H1 (cell line): Measurements from ENCODE around the gene NAV2. TPM values are rescaled to one million over a fixed set of nuclear protein-coding genes. Genes with fewer than 3 reads are reported as not detected.

Experiments
- CTCF ChIA-PET: fragments of 300-600 bp; sonication (Branson Sonifier 250); formaldehyde crosslinking; loops from one replicate; lab custom pipeline; 2021; ENCODE audit not compliant: partially characterized antibody; lab: Charles Lee
- POLR2A ChIA-PET: fragments of 300-600 bp; sonication (Branson Sonifier 250); formaldehyde crosslinking; loops from one replicate; lab custom pipeline; 2021; ENCODE audit warnings: inconsistent platforms; ENCODE audit not compliant: partially characterized antibody; lab: Charles Lee
- DNase-seq, 2 experiments: peaks; one replicate each; pipeline versions ENCODE4 v3.0.0 to v3.0.0-alpha.2; 2010 to 2022; ENCODE audit warnings: low spot score in 2 of 2, low read depth in 1 of 2, mixed read lengths in 1 of 2
- FAIRE-seq: peaks from 2 replicates; lab custom pipeline; 2011; peaks lifted over from hg19 to GRCh38; lab: Jason Lieb, UNC
- H2AFZ ChIP-seq: 2 replicates; pipeline ENCODE4 v1.8.1; 2012; ENCODE audit warnings: low read length, inconsistent platforms
- H2AK5ac ChIP-seq: 2 replicates; pipeline ENCODE4 v1.6.1; 2013; ENCODE audit warnings: low read depth, low read length
- H2BK120ac ChIP-seq: replicated peaks from 2 replicates; pipeline ENCODE3; 2013; ENCODE audit warnings: low read depth, low read length, inconsistent platforms
- H2BK12ac ChIP-seq: 2 replicates; pipeline ENCODE4 v1.6.1; 2013; ENCODE audit warnings: low read depth, low read length
- H2BK15ac ChIP-seq: 2 replicates; pipeline ENCODE4 v1.6.1; 2013; ENCODE audit warnings: low read length
- H2BK20ac ChIP-seq: 2 replicates; pipeline ENCODE4 v1.6.1; 2013; ENCODE audit warnings: low read length
- H2BK5ac ChIP-seq: 2 replicates; pipeline ENCODE4 v1.6.1; 2013; ENCODE audit warnings: low read depth, low read length
- H3K14ac ChIP-seq: 2 replicates; pipeline ENCODE4 v1.6.1; 2013; ENCODE audit warnings: inconsistent platforms; ENCODE audit not compliant: insufficient read length
- H3K18ac ChIP-seq: 2 replicates; pipeline ENCODE4 v1.6.1; 2013; ENCODE audit warnings: low read length; ENCODE audit errors: extremely low read depth
- H3K23ac ChIP-seq: 2 replicates; pipeline ENCODE4 v1.6.1; 2013; ENCODE audit warnings: inconsistent platforms; ENCODE audit not compliant: insufficient read length
- H3K23me2 ChIP-seq: 2 replicates; pipeline ENCODE4 v1.6.1; 2013; ENCODE audit warnings: low read depth, low read length
- H3K27ac ChIP-seq: 2 replicates; pipeline ENCODE4 v1.6.1; 2011; ENCODE audit warnings: low read depth, low read length, inconsistent platforms
- H3K27me3 ChIP-seq, 4 experiments: replicated peaks in 1 of 4; 1 replicate in 1 of 4; 2 replicates in 3 of 4; pipeline versions ENCODE4 v1.6.1 to v1.8.1; 2011 to 2013; ENCODE audit warnings: low read length in 3 of 4, mild to moderate bottlenecking in 3 of 4, inconsistent platforms in 2 of 4, mixed read lengths in 2 of 4, moderate library complexity in 1 of 4; ENCODE audit not compliant: control insufficient read depth in 3 of 4, insufficient read depth in 3 of 4; ENCODE audit errors: extremely low read depth in 1 of 4
- H3K36me3 ChIP-seq, 4 experiments: 2 replicates each; pipeline versions ENCODE4 v1.6.1 to v1.8.1; 2011 to 2013; ENCODE audit warnings: mild to moderate bottlenecking in 4 of 4, low read length in 3 of 4, moderate library complexity in 2 of 4, control low read depth in 1 of 4, inconsistent platforms in 1 of 4; ENCODE audit not compliant: insufficient read depth in 4 of 4, control insufficient read depth in 2 of 4
- H3K4ac ChIP-seq: replicated peaks from 2 replicates; pipeline ENCODE3; 2013; ENCODE audit warnings: low read length, low read depth, mixed read lengths, inconsistent platforms; ENCODE audit not compliant: insufficient read length
- H3K4me1 ChIP-seq, 4 experiments: replicated peaks in 1 of 4; 1 replicate in 1 of 4; 2 replicates in 3 of 4; pipeline versions ENCODE4 v1.6.1 to v1.8.1; 2011 to 2013; ENCODE audit warnings: low read length in 3 of 4, inconsistent platforms in 2 of 4, mixed read lengths in 1 of 4; ENCODE audit not compliant: insufficient read depth in 4 of 4, control insufficient read depth in 3 of 4
- H3K4me2 ChIP-seq, 2 experiments: 2 replicates each; pipeline versions ENCODE4 v1.6.1 to v1.8.1; 2011 to 2013; ENCODE audit warnings: low read depth in 2 of 2, low read length in 2 of 2, control low read depth in 1 of 2, inconsistent platforms in 1 of 2, mild to moderate bottlenecking in 1 of 2; ENCODE audit not compliant: insufficient read depth in 1 of 2
- H3K4me3 ChIP-seq, 4 experiments: fragments of 200-600, 300-600 bp in 1 of 4; sonication (generic), shearing (Covaris generic), sonication (Bioruptor Twin) in 1 of 4; 2 replicates each; pipeline versions ENCODE4 v1.5.1 to v1.8.1; 2011 to 2016; ENCODE audit warnings: low read length in 4 of 4, low read depth in 3 of 4, control low read depth in 2 of 4, inconsistent platforms in 2 of 4, mild to moderate bottlenecking in 2 of 4, mixed read lengths in 1 of 4, moderate library complexity in 1 of 4; ENCODE audit not compliant: insufficient read depth in 2 of 4; ENCODE audit errors: extremely low read depth in 1 of 4
- H3K56ac ChIP-seq: replicated peaks from 2 replicates; pipeline ENCODE3; 2013; ENCODE audit warnings: low read depth, mild to moderate bottlenecking, mixed read lengths, low read length, inconsistent platforms; ENCODE audit not compliant: insufficient read length
- H3K79me1 ChIP-seq: 2 replicates; pipeline ENCODE4 v1.6.1; 2013; ENCODE audit warnings: low read depth, low read length, control low read depth
- H3K79me2 ChIP-seq, 2 experiments: 2 replicates each; pipeline versions ENCODE4 v1.6.1 to v1.8.1; 2012 to 2013; ENCODE audit warnings: low read length in 2 of 2, mild to moderate bottlenecking in 2 of 2, inconsistent platforms in 1 of 2; ENCODE audit not compliant: insufficient read depth in 2 of 2, control insufficient read depth in 1 of 2
- H3K9ac ChIP-seq, 4 experiments: replicated peaks in 1 of 4; 1 replicate in 1 of 4; 2 replicates in 3 of 4; pipeline versions ENCODE4 v1.6.1 to v1.8.1; 2011 to 2013; ENCODE audit warnings: low read depth in 3 of 4, low read length in 3 of 4, control low read depth in 2 of 4, mild to moderate bottlenecking in 2 of 4, moderate library complexity in 2 of 4, inconsistent platforms in 1 of 4; ENCODE audit errors: extremely low read depth in 1 of 4
- H3K9me3 ChIP-seq, 2 experiments: 2 replicates each; pipeline versions ENCODE4 v1.6.1 to v1.8.1; 2012 to 2013; ENCODE audit warnings: mild to moderate bottlenecking in 2 of 2, moderate library complexity in 2 of 2, control low read depth in 1 of 2, inconsistent platforms in 1 of 2, low read depth in 1 of 2, low read length in 1 of 2, mixed read lengths in 1 of 2; ENCODE audit not compliant: insufficient read depth in 2 of 2
- H4K20me1 ChIP-seq, 2 experiments: replicated peaks in 1 of 2; 2 replicates each; pipeline versions ENCODE3 to v1.8.1; 2011 to 2013; ENCODE audit warnings: inconsistent platforms in 2 of 2, low read length in 2 of 2, mild to moderate bottlenecking in 1 of 2; ENCODE audit not compliant: insufficient read depth in 2 of 2, control insufficient read depth in 1 of 2
- H4K5ac ChIP-seq: 2 replicates; pipeline ENCODE4 v1.6.1; 2013; ENCODE audit warnings: low read length, low read depth, mixed read lengths, inconsistent platforms; ENCODE audit not compliant: insufficient read length
- H4K8ac ChIP-seq: 2 replicates; pipeline ENCODE4 v1.8.0; 2013; ENCODE audit warnings: mild to moderate bottlenecking, moderate library complexity, low read length, inconsistent platforms; ENCODE audit not compliant: insufficient read depth; ENCODE audit errors: extremely low read depth
- H4K91ac ChIP-seq: replicated peaks from 2 replicates; pipeline ENCODE3; 2013; ENCODE audit warnings: low read length, mixed read lengths, inconsistent platforms; ENCODE audit not compliant: insufficient read length
- BCL11A ChIP-seq, 2 experiments: IDR thresholded peaks; one replicate each; pipeline ENCODE4 v1.6.1; 2011; ENCODE audit warnings: low read depth in 2 of 2, low read length in 2 of 2, mild to moderate bottlenecking in 2 of 2
- RAD21 ChIP-seq, 2 experiments: IDR thresholded peaks in 1 of 2; conservative IDR thresholded peaks in 1 of 2; 2 replicates each; pipeline ENCODE4 v1.6.1; 2011; ENCODE audit warnings: low read depth in 2 of 2, low read length in 2 of 2, improper control_type of control experiment in 1 of 2, inconsistent platforms in 1 of 2, mild to moderate bottlenecking in 1 of 2, moderate library complexity in 1 of 2
- WGBS, 2 experiments: shearing (Covaris generic) in 1 of 2; methylation state at CpG; one replicate each; pipeline versions ENCODE4 v1.1.6 to v1.1.7; 2013 to 2015; ENCODE audit warnings: low lambda C conversion rate in 2 of 2, mixed read lengths in 2 of 2, inconsistent platforms in 1 of 2, low coverage in 1 of 2, missing lambda C conversion rate in 1 of 2; ENCODE audit not compliant: insufficient replicate concordance in 2 of 2, insufficient coverage in 1 of 2, insufficient read length in 1 of 2; ENCODE audit errors: extremely low coverage in 1 of 2, missing lambda C conversion rate in 1 of 2; 5-methylcytosine and 5-hydroxymethylcytosine counted together
- polyA plus RNA-seq, 7 experiments: library from polyadenylated mRNA; depleted of rRNA in 3 of 7; stranded (reverse) in 5 of 7; unstranded in 2 of 7; fragments of >200 nt in 5 of 7; fragments of 200-250 nt in 2 of 7; gene quantifications; 1 replicate in 5 of 7; 2 replicates in 1 of 7; 4 replicates in 1 of 7; pipeline versions ENCODE4 v1.2.1 to v1.2.3, GENCODE V29; 2011 to 2013; ENCODE audit warnings: missing spikeins in 2 of 7, mixed read lengths in 2 of 7
- total RNA-seq: library from RNA; stranded (reverse); fragmentation: NEBNext Ultra II Directional; extraction: Animal tissue kit (Norgen Biotek cat#: 25700); gene quantifications from 2 replicates; pipeline ENCODE4 v1.2.1, GENCODE V29; 2021
- TF ChIP-seq, protein P1 (sequence below), 3 experiments: IDR thresholded peaks; 1 replicate in 2 of 3; 2 replicates in 1 of 3; pipeline versions ENCODE4 v1.5.1 to v1.6.1; 2011; ENCODE audit warnings: low read length in 3 of 3, mild to moderate bottlenecking in 3 of 3, inconsistent platforms in 2 of 3, low read depth in 1 of 3, moderate library complexity in 1 of 3; ENCODE audit not compliant: insufficient read depth in 1 of 3; ENCODE audit errors: control extremely low read depth in 1 of 3

Gene NAV2
- total and polyA plus RNA-seq, 2 of the 8 experiments (the other 6 are each of a cell fraction or from before 2014, with no cell fraction given): 35.6 to 73.6 TPM

DNA sequence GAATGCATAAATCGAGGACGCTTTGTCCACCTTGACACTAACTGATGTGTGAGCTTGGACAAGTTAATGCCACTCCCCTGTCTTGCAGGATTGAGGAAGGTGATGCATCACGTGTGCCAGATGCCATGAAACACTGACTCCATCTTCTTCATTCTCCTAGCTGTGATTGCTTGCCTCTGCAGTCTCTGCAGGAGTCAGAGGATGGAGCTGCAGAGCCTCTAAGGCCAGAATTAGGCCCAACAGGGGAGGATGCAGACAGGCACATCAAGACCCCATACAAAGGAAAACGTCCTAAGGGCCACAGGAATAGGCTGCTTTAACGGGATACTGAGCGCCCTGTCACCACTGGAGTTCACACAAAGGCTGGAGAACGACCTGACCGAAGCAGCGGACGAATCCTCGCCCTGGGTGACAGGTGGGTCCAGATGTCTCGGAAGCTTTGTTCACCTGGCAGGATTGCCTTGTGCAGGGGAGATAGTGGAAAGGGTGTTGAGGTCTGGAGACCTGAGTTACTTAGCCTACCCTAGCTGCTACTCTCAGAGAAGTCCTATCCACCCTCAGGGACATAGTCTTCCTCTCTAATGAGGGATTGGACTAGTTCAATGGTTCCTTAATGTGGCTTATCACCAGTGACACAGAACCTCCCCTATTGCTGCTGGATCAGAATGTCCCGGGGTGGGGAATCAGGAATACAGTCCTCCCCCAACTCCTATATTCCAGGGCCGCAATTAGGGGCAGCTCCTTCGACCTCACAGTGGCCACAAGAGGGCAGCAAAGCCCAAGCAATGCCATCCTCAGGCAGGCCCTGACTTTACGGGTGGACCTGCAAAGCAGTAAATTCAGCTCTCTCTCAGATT lies 415.3 kb downstream of the NAV2 start:
- Histone ChIP-seq H3K18ac (no peak overlapping the region), H3K23me2 (peaks cover 7% of the 10 kb centered on the region; the same call in 1 of the 2 replicates), H3K79me2 (no peaks in the 10 kb centered on the region), H3K4ac (no peak overlapping the region), H3K27me3 (peaks cover 8 to 24% (median 17%) of the 10 kb centered on the region in 4 experiments), H2BK15ac (peak overlapping the region; percentile 98; the same call in 1 of the 2 replicates), H2BK20ac (0 out of 2 replicates have a peak overlapping the region, but pooled peaks have one; percentile 50), H2AK5ac (no peak overlapping the region), H2AFZ (no peak overlapping the region), H2BK120ac (no peak overlapping the region), H3K14ac (no peak overlapping the region), H2BK5ac (no peak overlapping the region), H3K79me1 (no peaks in the 10 kb centered on the region), H4K91ac (no peak overlapping the region), H3K23ac (no peak overlapping the region), H3K36me3 (no peaks in the 10 kb centered on the region), H3K4me1 (peaks cover 0 to 5% (median 4%) of the 10 kb centered on the region in 4 experiments; a peak in 5 of 7 replicates), H4K5ac (no peak overlapping the region), H4K8ac (no peak overlapping the region), H4K20me1 (no peaks in the 10 kb centered on the region), H3K27ac (no peak overlapping the region), H3K4me2 (no peak overlapping the region), H3K9ac (no peak overlapping the region), H3K4me3 (no peak overlapping the region), H3K56ac (no peak overlapping the region), H3K9me3 (no peaks in the 10 kb centered on the region), H2BK12ac (no peak overlapping the region)
- ChIA-PET POLR2A (interaction anchor here (1.0 to 1.2 kb wide), 2 partner anchors 29 to 224 kb away, joined by 3 to 4 read pairs; no protein-coding TSS in a partner anchor), CTCF (interaction anchor here (0.6 to 4.0 kb wide), 88 partner anchors 9 to 849 kb away, joined by 3 to 130 read pairs (median 4); partner anchors contain the start of genes DBX1 and HTATIP2)
- TF ChIP-seq RAD21 (IDR thresholded peaks at IDR 0.05 in 1 of 2, conservative IDR thresholded peaks at IDR 0.05 in 1 of 2; ENCODE audit: low read depth in 2 of 2, low read length in 2 of 2): peak; percentile 98
- TF ChIP-seq, protein P1, sequence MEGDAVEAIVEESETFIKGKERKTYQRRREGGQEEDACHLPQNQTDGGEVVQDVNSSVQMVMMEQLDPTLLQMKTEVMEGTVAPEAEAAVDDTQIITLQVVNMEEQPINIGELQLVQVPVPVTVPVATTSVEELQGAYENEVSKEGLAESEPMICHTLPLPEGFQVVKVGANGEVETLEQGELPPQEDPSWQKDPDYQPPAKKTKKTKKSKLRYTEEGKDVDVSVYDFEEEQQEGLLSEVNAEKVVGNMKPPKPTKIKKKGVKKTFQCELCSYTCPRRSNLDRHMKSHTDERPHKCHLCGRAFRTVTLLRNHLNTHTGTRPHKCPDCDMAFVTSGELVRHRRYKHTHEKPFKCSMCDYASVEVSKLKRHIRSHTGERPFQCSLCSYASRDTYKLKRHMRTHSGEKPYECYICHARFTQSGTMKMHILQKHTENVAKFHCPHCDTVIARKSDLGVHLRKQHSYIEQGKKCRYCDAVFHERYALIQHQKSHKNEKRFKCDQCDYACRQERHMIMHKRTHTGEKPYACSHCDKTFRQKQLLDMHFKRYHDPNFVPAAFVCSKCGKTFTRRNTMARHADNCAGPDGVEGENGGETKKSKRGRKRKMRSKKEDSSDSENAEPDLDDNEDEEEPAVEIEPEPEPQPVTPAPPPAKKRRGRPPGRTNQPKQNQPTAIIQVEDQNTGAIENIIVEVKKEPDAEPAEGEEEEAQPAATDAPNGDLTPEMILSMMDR (IDR thresholded peaks at IDR 0.05; ENCODE audit: control extremely low read depth in 1 of 3, insufficient read depth in 1 of 3, low read depth in 1 of 3, low read length in 3 of 3): peak; percentile 90 to 93 (median 92)
- no peak for TF ChIP-seq BCL11A (IDR thresholded peaks at IDR 0.05; ENCODE audit: low read depth in 2 of 2, low read length in 2 of 2)
- WGBS, 2 experiments: 77% methylated on average over 16 of the region's 16 CpGs; no CpG with 5 or more reads in 1 of the 2 experiments
- peak in 1 of 2 experiments; percentile 95 for DNase-seq
- FAIRE-seq: peak; percentile 71
